ENCODE data around the gene AP2A2. TPM values are rescaled to one million over a fixed set of nuclear protein-coding genes. Genes with fewer than 3 reads are reported as not detected.

Gene AP2A2
- total RNA-seq, 4 donors from 2014 or later = 70.5 to 130 (median 102) TPM

- TF ChIP-seq POLR2AphosphoS5 (IDR thresholded peaks at IDR 0.05) (no peak), CTCF (IDR thresholded peaks at IDR 0.05) (no peak), POLR2A (IDR thresholded peaks at IDR 0.05) (no peak), EP300 (IDR thresholded peaks at IDR 0.05; ENCODE audit: low read depth) (no peak)
- DNase-seq = no peak
- in situ Hi-C loops (cut with MboI; ENCODE audit: low pct_ligation_motif_present in 1 of 4, low pct_unique_long_range_greater_than_20kb in 1 of 4, low sequenced_read_pairs in 3 of 4) (no loop called here), intact Hi-C loops (cut with DNase I; ENCODE audit: low total_unique reads) (loop anchor here (10.0 kb wide), 1 partner anchor 200 kb away; no protein-coding TSS in a partner anchor)
- Histone ChIP-seq H3K9me3 (no peaks in the 10 kb centered on the region), H3K27ac (peak overlapping the region; percentile 76 to 90 (median 84)), H3K27me3 (peaks cover 22% of the 10 kb centered on the region), H3K4me1 (peaks cover 11 to 49% (median 29%) of the 10 kb centered on the region in 4 donors), H3K4me3 (peak overlapping the region in 2 of 4 donors; percentile 13 to 21), H3K36me3 (no peaks in the 10 kb centered on the region)
- WGBS, 2 donors (ENCODE audit: low coverage in 1 of 2) = 78 to 81% methylated on average over 8 to 14 of the region's 17 CpGs
Measured at GRCh38 chr11:1055109-1055703, 129.5 kb downstream of the AP2A2 start.

- Histone ChIP-seq H3K4me3 (no peak overlapping the region), H3K9me3 (no peaks in the 10 kb centered on the region), H3K36me3 (no peaks in the 10 kb centered on the region), H3K27ac (peak overlapping the region in 3 of 4 donors; percentile 84 to 90 (median 84)), H3K27me3 (peaks cover 15% of the 10 kb centered on the region), H3K4me1 (peaks cover 13 to 46% (median 33%) of the 10 kb centered on the region in 4 donors)
- WGBS, 2 donors (ENCODE audit: low coverage in 1 of 2) = 79% methylated on average over 40 of the region's 46 CpGs; no CpG with 5 or more reads in 1 of the 2 donors
- TF ChIP-seq EP300 (IDR thresholded peaks at IDR 0.05; ENCODE audit: low read depth) (no peak), CTCF (IDR thresholded peaks at IDR 0.05) (no peak), POLR2AphosphoS5 (IDR thresholded peaks at IDR 0.05) (no peak), POLR2A (IDR thresholded peaks at IDR 0.05) (no peak)
- in situ Hi-C loops (cut with MboI; ENCODE audit: low pct_ligation_motif_present in 1 of 4, low pct_unique_long_range_greater_than_20kb in 1 of 4, low sequenced_read_pairs in 3 of 4) (no loop called here), intact Hi-C loops (cut with DNase I; ENCODE audit: low total_unique reads) (loop anchor here (10.0 kb wide), 1 partner anchor 201 kb away; no protein-coding TSS in a partner anchor)
- DNase-seq = no peak
Measured at GRCh38 chr11:1055990-1056771, 130.5 kb downstream of the AP2A2 start.

- in situ Hi-C loops (cut with MboI; ENCODE audit: low pct_ligation_motif_present in 1 of 4, low pct_unique_long_range_greater_than_20kb in 1 of 4, low sequenced_read_pairs in 3 of 4) = no loop called here
Measured at GRCh38 chr11:1057806-1058205, 132.1 kb downstream of the AP2A2 start.

More at GRCh38 chr11:1057806-1058205, 132.1 kb downstream of the AP2A2 start:
- TF ChIP-seq POLR2A (IDR thresholded peaks at IDR 0.05) = no peak
- TF ChIP-seq EP300 (IDR thresholded peaks at IDR 0.05; ENCODE audit: low read depth) = no peak
- TF ChIP-seq POLR2AphosphoS5 (IDR thresholded peaks at IDR 0.05) = no peak
- TF ChIP-seq CTCF (IDR thresholded peaks at IDR 0.05) = no peak
- Histone ChIP-seq H3K27ac (no peak overlapping the region), H3K4me3 (no peak overlapping the region), H3K9me3 (peaks cover 0 to 3% of the 10 kb centered on the region in 2 donors), H3K27me3 (peaks cover 11% of the 10 kb centered on the region), H3K36me3 (no peaks in the 10 kb centered on the region), H3K4me1 (peaks cover 13 to 48% (median 30%) of the 10 kb centered on the region in 4 donors)
- DNase-seq = no peak
- WGBS, 2 donors (ENCODE audit: low coverage in 1 of 2) = 90 to 100% methylated on average over 1 to 16 of the region's 16 CpGs
- intact Hi-C loops (cut with DNase I; ENCODE audit: low total_unique reads) = loop anchor here (10.0 kb wide), 1 partner anchor 203 kb away; no protein-coding TSS in a partner anchor
